SIG-M5 (cell line): ENCODE results near the gene TTC39A.

Source experiments
- DNase-seq: peaks from one replicate; lab custom pipeline; 2025; lab: John Stamatoyannopoulos, UW

The TTC39A gene

GRCh38 chr1:51314974-51315373, 15.4 kb downstream of the TTC39A start:
- no peak for DNase-seq

GRCh38 chr1:51313961-51314777, 16.2 kb downstream of the TTC39A start:
- DNase-seq: no peak

- no peak for DNase-seq
Observed at GRCh38 chr1:51313268-51313852, 17.0 kb downstream of the TTC39A start.

GRCh38 chr1:51312718-51313117, 17.6 kb downstream of the TTC39A start:
- no peak for DNase-seq

- no peak for DNase-seq
Observed at GRCh38 chr1:51311826-51312225, 18.5 kb downstream of the TTC39A start.

GRCh38 chr1:51310871-51311613, 19.3 kb downstream of the TTC39A start:
- no peak for DNase-seq

GRCh38 chr1:51309291-51309690, 21.1 kb downstream of the TTC39A start:
- DNase-seq: no peak

GRCh38 chr1:51308636-51309035, 21.7 kb downstream of the TTC39A start:
- no peak for DNase-seq

- DNase-seq: no peak
Observed at GRCh38 chr1:51306950-51307349, 23.4 kb downstream of the TTC39A start.

GRCh38 chr1:51305371-51305823, 25.0 kb downstream of the TTC39A start:
- no peak for DNase-seq

- DNase-seq: no peak
Observed at GRCh38 chr1:51304360-51304759, 26.0 kb downstream of the TTC39A start.

GRCh38 chr1:51303751-51304251, 26.6 kb downstream of the TTC39A start:
- DNase-seq: no peak

GRCh38 chr1:51303315-51303714, 27.0 kb downstream of the TTC39A start:
- DNase-seq: no peak

GRCh38 chr1:51302746-51303145, 27.6 kb downstream of the TTC39A start:
- DNase-seq: no peak

- DNase-seq: no peak
Observed at GRCh38 chr1:51302270-51302669, 28.1 kb downstream of the TTC39A start.

GRCh38 chr1:51301844-51302162, 28.6 kb downstream of the TTC39A start:
- DNase-seq: no peak

GRCh38 chr1:51301152-51301843, 29.1 kb downstream of the TTC39A start:
- DNase-seq: no peak

GRCh38 chr1:51299981-51300670, 30.2 kb downstream of the TTC39A start:
- DNase-seq: no peak

- DNase-seq: no peak
Observed at GRCh38 chr1:51299185-51299885, 31.0 kb downstream of the TTC39A start.

GRCh38 chr1:51298322-51298705, 32.0 kb downstream of the TTC39A start:
- no peak for DNase-seq
